HEK293T (cell line): Measurements from ENCODE around the gene RSPH9.
"Not testable (repeated sequence)": the region's sequence is repeated elsewhere in the genome, so short reads cannot be mapped to it uniquely, and the experiment has no call there.

ENCODE experiments used
- CTCF ChIA-PET: fragments of 350-600 bp; formaldehyde crosslinking; extraction: SDS; loops from one replicate; lab custom pipeline; 2021; ENCODE audit warnings: antibody characterized with exemption, inconsistent platforms; lab: Yijun Ruan, JAX
- POLR2A ChIA-PET: fragments of 350-600 bp; formaldehyde crosslinking; extraction: SDS; loops from one replicate; lab custom pipeline; 2020; ENCODE audit warnings: antibody characterized with exemption, inconsistent platforms; lab: Yijun Ruan, JAX
- DNase-seq: peaks from one replicate; pipeline ENCODE4 v3.0.0; 2012; ENCODE audit warnings: mixed read lengths; ENCODE audit errors: extremely low spot score
- ARNT ChIP-seq: fragments of 450-650 bp; IDR thresholded peaks from 2 replicates; pipeline ENCODE4 v1.6.1; 2017; ENCODE audit warnings: mild to moderate bottlenecking
- BHLHE40 ChIP-seq: fragments of 450-650 bp; IDR thresholded peaks from 2 replicates; pipeline ENCODE4 v1.6.1; 2016; ENCODE audit warnings: mild to moderate bottlenecking, moderate library complexity, borderline replicate concordance
- CTBP1 ChIP-seq: fragments of 450-650 bp; IDR thresholded peaks from 2 replicates; pipeline ENCODE4 v1.6.1; 2016; ENCODE audit warnings: borderline replicate concordance
- ELF4 ChIP-seq: fragments of 450-650 bp; IDR thresholded peaks from 2 replicates; pipeline ENCODE4 v1.6.1; 2017; ENCODE audit warnings: antibody characterized with exemption
- FOXA1 ChIP-seq: fragments of 450-650 bp; IDR thresholded peaks from 2 replicates; pipeline ENCODE4 v1.6.1; 2016; ENCODE audit warnings: mild to moderate bottlenecking
- FOXK2 ChIP-seq: fragments of 450-650 bp; IDR thresholded peaks from 2 replicates; pipeline ENCODE4 v1.6.1; 2016; ENCODE audit warnings: mild to moderate bottlenecking
- FOXM1 ChIP-seq: fragments of 450-650 bp; IDR thresholded peaks from 2 replicates; pipeline ENCODE4 v1.6.1; 2017; ENCODE audit warnings: mild to moderate bottlenecking, borderline replicate concordance
- HDGF ChIP-seq: fragments of 450-650 bp; IDR thresholded peaks from 2 replicates; pipeline ENCODE4 v1.6.1; 2017; ENCODE audit warnings: antibody characterized with exemption, borderline replicate concordance
- L3MBTL2 ChIP-seq: fragments of 450-650 bp; conservative IDR thresholded peaks from 2 replicates; pipeline ENCODE4 v1.6.1; 2016; ENCODE audit warnings: mild to moderate bottlenecking
- LEF1 ChIP-seq: fragments of 450-650 bp; IDR thresholded peaks from 2 replicates; pipeline ENCODE4 v1.6.1; 2017; ENCODE audit warnings: mild to moderate bottlenecking, borderline replicate concordance
- NFRKB ChIP-seq: fragments of 450-650 bp; IDR thresholded peaks from 2 replicates; pipeline ENCODE4 v1.6.1; 2016; ENCODE audit warnings: mild to moderate bottlenecking, moderate library complexity
- SP1 ChIP-seq: fragments of 450-650 bp; IDR thresholded peaks from 2 replicates; pipeline ENCODE4 v1.6.1; 2017
- SUZ12 ChIP-seq: fragments of 450-650 bp; IDR thresholded peaks from 2 replicates; pipeline ENCODE4 v1.6.1; 2016; ENCODE audit warnings: mild to moderate bottlenecking
- TARDBP ChIP-seq: fragments of 450-650 bp; IDR thresholded peaks from 2 replicates; pipeline ENCODE4 v1.6.1; 2016
- ZNF384 ChIP-seq: fragments of 450-650 bp; IDR thresholded peaks from 2 replicates; pipeline ENCODE4 v1.6.1; 2016
- TF ChIP-seq, protein P1 (sequence below): fragments of 450-650 bp; IDR thresholded peaks from 2 replicates; pipeline ENCODE4 v1.6.1; 2016

The RSPH9 gene

DNA sequence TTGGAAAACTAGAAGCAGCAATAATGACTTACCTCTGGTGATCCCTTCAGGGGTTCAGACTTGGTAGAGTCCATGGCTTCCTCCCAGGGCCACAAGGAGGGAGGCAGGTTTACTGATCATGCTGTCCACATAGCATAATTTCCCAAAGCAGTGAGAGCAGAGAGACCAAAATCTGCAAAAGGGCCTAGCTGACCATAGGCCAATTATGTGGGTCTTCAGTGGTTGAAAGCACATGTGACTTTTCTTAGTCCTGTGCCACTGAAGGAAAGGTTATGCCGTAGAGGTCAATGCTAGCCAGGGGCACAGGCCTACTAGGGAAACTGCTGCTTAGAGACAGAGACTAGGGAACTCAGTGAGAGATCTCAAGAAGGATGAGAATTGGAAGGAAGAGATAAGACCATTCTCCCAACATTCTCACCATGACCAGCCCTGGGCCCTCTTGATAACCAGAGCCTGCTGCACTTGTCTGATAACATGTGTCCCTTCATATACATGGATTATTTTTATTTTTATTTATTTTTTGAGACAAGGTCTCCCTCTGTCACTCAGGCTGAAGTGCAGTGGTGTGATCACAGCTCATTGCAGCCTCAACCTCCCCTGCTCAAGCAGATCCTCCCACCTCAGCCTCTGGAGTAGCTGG is 13.7 kb upstream of the RSPH9 start:
- TF ChIP-seq FOXA1 (no peak), LEF1 (no peak), ELF4 (no peak), SP1 (no peak), L3MBTL2 (no peak), CTBP1 (no peak), FOXM1 (no peak), SUZ12 (no peak), NFRKB (no peak), FOXK2 (no peak), ZNF384 (no peak), ARNT (no peak), TARDBP (no peak), HDGF (no peak), BHLHE40 (no peak)
- TF ChIP-seq, protein P1, sequence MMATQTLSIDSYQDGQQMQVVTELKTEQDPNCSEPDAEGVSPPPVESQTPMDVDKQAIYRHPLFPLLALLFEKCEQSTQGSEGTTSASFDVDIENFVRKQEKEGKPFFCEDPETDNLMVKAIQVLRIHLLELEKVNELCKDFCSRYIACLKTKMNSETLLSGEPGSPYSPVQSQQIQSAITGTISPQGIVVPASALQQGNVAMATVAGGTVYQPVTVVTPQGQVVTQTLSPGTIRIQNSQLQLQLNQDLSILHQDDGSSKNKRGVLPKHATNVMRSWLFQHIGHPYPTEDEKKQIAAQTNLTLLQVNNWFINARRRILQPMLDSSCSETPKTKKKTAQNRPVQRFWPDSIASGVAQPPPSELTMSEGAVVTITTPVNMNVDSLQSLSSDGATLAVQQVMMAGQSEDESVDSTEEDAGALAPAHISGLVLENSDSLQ = no peak
- DNase-seq = no peak
- POLR2A ChIA-PET = interaction anchor here (2.1 to 2.3 kb wide), 2 partner anchors 12 to 36 kb away, joined by 13 to 32 read pairs; no protein-coding TSS in a partner anchor
- CTCF ChIA-PET = interaction anchor here (1.1 kb wide), 1 partner anchor 39 kb away, joined by 3 read pairs; no protein-coding TSS in a partner anchor

DNA sequence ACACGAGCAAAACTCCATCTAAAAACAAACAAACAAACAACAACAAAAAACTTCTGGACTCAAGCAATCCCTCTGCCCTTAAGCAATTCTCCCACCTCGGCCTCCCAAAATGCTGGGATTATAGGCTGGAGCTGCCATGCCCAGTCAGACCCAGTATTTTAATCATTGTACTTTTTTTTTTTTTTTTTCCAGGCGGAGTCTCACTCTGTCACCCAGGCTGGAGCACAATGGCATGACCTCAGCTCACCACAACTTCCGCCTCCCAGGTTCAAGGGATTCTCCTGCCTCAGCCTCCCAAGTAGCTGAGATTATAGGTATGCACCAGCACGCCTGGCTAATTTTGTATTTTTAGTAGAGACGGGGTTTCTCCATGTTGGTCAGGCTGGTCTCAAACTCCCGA is 11.8 kb upstream of the RSPH9 start:
- DNase-seq, CTCF ChIA-PET, POLR2A ChIA-PET: not testable (repeated sequence)

DNA sequence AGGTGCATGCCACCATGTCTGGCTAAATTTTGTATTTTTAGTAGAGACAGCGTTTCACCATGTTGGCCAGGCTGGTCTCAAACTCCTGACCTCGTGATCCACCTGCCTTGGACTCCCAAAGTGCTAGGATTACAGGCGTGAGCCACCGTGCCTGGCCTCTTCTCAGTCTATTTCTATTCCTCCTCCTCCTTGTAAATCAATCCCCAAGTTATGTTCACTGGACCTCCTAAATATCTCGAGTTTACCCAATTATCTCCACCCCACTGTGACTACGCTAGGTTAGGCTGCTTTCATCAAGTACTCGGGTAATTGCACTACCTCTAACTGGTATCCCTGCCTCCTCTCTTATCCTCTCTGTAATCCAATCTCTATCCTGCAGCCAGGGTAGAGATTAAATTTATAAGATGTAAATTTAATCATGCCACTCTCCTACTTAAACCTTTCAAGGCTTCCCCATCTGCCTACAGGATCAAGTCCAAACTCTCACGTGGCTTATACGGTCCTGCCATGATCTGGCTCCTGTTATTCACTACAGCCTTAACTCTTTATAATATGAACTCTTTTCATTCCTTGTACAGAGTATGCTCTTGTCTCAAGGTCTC is 10.0 kb upstream of the RSPH9 start:
- POLR2A ChIA-PET = interaction anchor here (0.6 to 2.4 kb wide), 22 partner anchors 7 to 463 kb away, joined by 3 to 44 read pairs (median 3); partner anchors contain the start of genes POLH, RSPH9 and XPO5
- no peak for DNase-seq
- CTCF ChIA-PET = no interaction called here
- no peak for TF ChIP-seq FOXM1
- no peak for TF ChIP-seq ELF4
- TF ChIP-seq SUZ12 = no peak
- no peak for TF ChIP-seq FOXA1
- TF ChIP-seq ARNT = no peak
- no peak for TF ChIP-seq L3MBTL2
- no peak for TF ChIP-seq BHLHE40
- TF ChIP-seq CTBP1 = no peak
- no peak for TF ChIP-seq SP1
- no peak for TF ChIP-seq ZNF384
- no peak for TF ChIP-seq LEF1
- TF ChIP-seq, protein P1 = no peak
- TF ChIP-seq FOXK2 = no peak
- TF ChIP-seq HDGF = no peak
- TF ChIP-seq TARDBP = no peak
- TF ChIP-seq NFRKB = no peak

DNA sequence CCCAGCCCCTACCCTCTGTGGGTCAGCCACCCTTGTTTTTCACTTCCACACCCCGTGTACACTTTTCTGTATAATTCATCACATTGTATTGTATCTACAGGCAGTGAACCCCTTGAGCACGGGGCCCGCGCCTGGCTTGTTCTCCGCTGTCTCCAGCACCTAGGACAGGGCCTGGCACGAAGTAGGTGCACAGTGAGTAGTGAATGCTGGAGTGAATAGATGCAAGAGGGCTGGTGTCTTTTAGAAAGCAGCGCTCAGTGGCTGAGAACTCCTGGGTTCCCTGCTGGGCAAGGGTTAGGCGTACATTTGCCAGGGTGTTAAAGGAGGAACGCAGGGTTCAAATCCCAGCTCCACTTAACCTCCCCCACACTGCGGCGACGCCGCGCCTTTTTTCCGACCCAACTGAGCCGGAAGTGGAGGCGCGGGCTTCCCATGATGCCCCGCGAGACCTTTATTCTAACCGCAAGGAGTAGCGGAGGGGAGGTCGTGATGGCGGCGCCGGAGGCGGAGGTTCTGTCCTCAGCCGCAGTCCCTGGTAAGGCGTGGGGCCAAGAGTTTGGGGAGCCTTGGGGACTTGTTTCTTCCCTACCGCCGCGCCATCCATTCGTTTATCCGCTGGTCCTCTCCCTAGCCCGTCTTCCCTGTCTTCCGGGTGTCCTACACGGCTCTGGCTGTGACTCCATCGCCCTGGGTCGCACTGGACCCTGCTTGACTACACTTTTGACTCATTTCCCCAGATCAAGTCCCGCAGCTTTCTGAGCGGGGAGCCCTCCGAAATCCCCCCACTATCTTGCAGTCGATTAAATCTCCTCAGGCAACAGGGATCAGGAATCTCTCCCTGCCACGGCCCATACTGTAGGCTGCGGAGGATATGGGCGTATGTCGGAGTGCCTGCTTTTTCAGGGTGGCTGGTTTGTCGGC is 9.2 kb upstream of the RSPH9 start, which contains the start of gene MAD2L1BP:
Gene MAD2L1BP (plus strand): TSS at position 454 of the 921 bp plus-strand sequence. CDS start 36 bp downstream, at position 490.
- DNase-seq = peak; percentile 86
- ChIA-PET POLR2A (interaction anchor here (0.6 to 2.4 kb wide), 24 partner anchors 8 to 464 kb away, joined by 3 to 44 read pairs (median 3); partner anchors contain the start of genes POLH, RSPH9 and XPO5), CTCF (no interaction called here)
- TF ChIP-seq NFRKB (no peak), L3MBTL2 (peak; percentile 82), ELF4 (peak; percentile 85)

DNA sequence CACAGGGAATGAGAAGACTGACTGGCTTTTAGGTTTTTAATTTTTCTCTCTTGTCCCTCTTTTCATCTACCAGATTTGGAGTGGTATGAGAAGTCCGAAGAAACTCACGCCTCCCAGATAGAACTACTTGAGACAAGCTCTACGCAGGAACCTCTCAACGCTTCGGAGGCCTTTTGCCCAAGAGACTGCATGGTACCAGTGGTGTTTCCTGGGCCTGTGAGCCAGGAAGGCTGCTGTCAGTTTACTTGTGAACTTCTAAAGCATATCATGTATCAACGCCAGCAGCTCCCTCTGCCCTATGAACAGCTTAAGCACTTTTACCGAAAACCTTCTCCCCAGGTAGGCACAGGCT is 8.6 kb upstream of the RSPH9 start:
- ChIA-PET CTCF (no interaction called here), POLR2A (interaction anchor here (1.0 to 2.4 kb wide), 5 partner anchors 9 to 60 kb away, joined by 3 to 44 read pairs (median 10); partner anchors contain the start of genes POLH, RSPH9 and XPO5)
- DNase-seq = no peak
- TF ChIP-seq HDGF (no peak), NFRKB (no peak), FOXM1 (no peak), TARDBP (no peak), FOXK2 (no peak), ZNF384 (no peak), ARNT (no peak), BHLHE40 (no peak), SUZ12 (no peak), ELF4 (no peak), SP1 (no peak), LEF1 (no peak)
- TF ChIP-seq, protein P1 = no peak
